SK-N-SH (cell line): ENCODE data around the gene KCNQ4. TPM values are rescaled to one million over a fixed set of nuclear protein-coding genes. Genes with fewer than 3 reads are reported as not detected.

ENCODE experiments used
- CTCF ChIA-PET: fragments of 300-600, 350-600 bp; formaldehyde crosslinking; extraction: SDS; loops from one replicate; lab custom pipeline; 2021; lab: Yijun Ruan, JAX
- POLR2A ChIA-PET: fragments of 350-600 bp; sonication (Branson Sonifier 250); formaldehyde crosslinking; extraction: SDS; loops from one replicate; lab custom pipeline; 2020; ENCODE audit warnings: antibody characterized with exemption, inconsistent platforms; lab: Yijun Ruan, JAX
- DNase-seq: peaks from one replicate; pipeline ENCODE4 v3.0.0; 2012
- H2AFZ ChIP-seq: fragments of 200-600 bp; sonication (generic); 2 replicates; pipeline ENCODE4 v1.8.1; 2016; ENCODE audit warnings: antibody characterized with exemption, mild to moderate bottlenecking, low read depth
- H3F3A ChIP-seq: fragments of 200-600 bp; sonication (generic); replicated peaks from 2 replicates; pipeline ENCODE3; 2016; ENCODE audit warnings: antibody characterized with exemption, mild to moderate bottlenecking; ENCODE audit not compliant: insufficient read depth
- H3K27ac ChIP-seq, 2 experiments: fragments of 200-500 bp in 1 of 2; fragments of 200-600 bp in 1 of 2; sonication (Bioruptor generic) in 1 of 2; sonication (generic), shearing (Covaris generic) in 1 of 2; 2 replicates each; pipeline versions ENCODE4 v1.5.1 to v1.6.1; 2014 to 2016; ENCODE audit warnings: low read depth in 2 of 2, inconsistent platforms in 1 of 2, low read length in 1 of 2, mild to moderate bottlenecking in 1 of 2, mixed read lengths in 1 of 2
- H3K27me3 ChIP-seq: fragments of 200-600 bp; sonication (generic), shearing (Covaris generic); 2 replicates; pipeline ENCODE4 v1.6.1; 2016; ENCODE audit warnings: mixed run types; ENCODE audit not compliant: insufficient read depth
- H3K36me3 ChIP-seq, 2 experiments: fragments of 200-500 bp in 1 of 2; fragments of 200-600 bp in 1 of 2; sonication (Bioruptor generic) in 1 of 2; sonication (generic) in 1 of 2; replicated peaks in 1 of 2; 2 replicates each; pipeline versions ENCODE3 to v1.5.1; 2014 to 2016; ENCODE audit warnings: low read length in 1 of 2, mild to moderate bottlenecking in 1 of 2; ENCODE audit not compliant: insufficient read depth in 2 of 2, control insufficient read depth in 1 of 2
- H3K4me1 ChIP-seq, 2 experiments: fragments of 200-500 bp in 1 of 2; fragments of 200-600 bp in 1 of 2; sonication (Bioruptor generic) in 1 of 2; sonication (generic), shearing (Covaris generic) in 1 of 2; 2 replicates each; pipeline versions ENCODE4 v1.5.1 to v1.6.1; 2014 to 2016; ENCODE audit warnings: low read depth in 1 of 2, low read length in 1 of 2, mixed run types in 1 of 2; ENCODE audit not compliant: insufficient read depth in 2 of 2, control insufficient read depth in 1 of 2
- H3K4me2 ChIP-seq: fragments of 200-600 bp; sonication (generic), shearing (Covaris generic); 2 replicates; pipeline ENCODE4 v1.6.1; 2017; ENCODE audit warnings: mixed run types
- H3K4me3 ChIP-seq, 2 experiments: fragments of 200-500 bp in 1 of 2; fragments of 200-600 bp in 1 of 2; sonication (Bioruptor generic) in 1 of 2; sonication (generic), shearing (Covaris generic) in 1 of 2; 2 replicates each; pipeline versions ENCODE4 v1.5.1 to v1.8.1; 2014 to 2016; ENCODE audit warnings: low read depth in 2 of 2, inconsistent platforms in 1 of 2, low read length in 1 of 2, mild to moderate bottlenecking in 1 of 2, mixed read lengths in 1 of 2, moderate library complexity in 1 of 2
- H3K79me2 ChIP-seq: fragments of 200-600 bp; sonication (generic); 2 replicates; pipeline ENCODE4 v1.8.1; 2017; ENCODE audit warnings: mild to moderate bottlenecking; ENCODE audit not compliant: insufficient read depth
- H3K9ac ChIP-seq: fragments of 200-600 bp; sonication (generic); 2 replicates; pipeline ENCODE4 v1.6.1; 2017; ENCODE audit warnings: mixed run types
- H3K9me2 ChIP-seq: fragments of 200-600 bp; sonication (generic); 2 replicates; pipeline ENCODE4 v1.6.1; 2017; ENCODE audit warnings: mixed run types
- H3K9me3 ChIP-seq: fragments of 200-600 bp; sonication (generic); 2 replicates; pipeline ENCODE4 v1.6.1; 2017; ENCODE audit warnings: mixed run types, mild to moderate bottlenecking, moderate library complexity
- H4K20me1 ChIP-seq: fragments of 200-600 bp; sonication (generic); 2 replicates; pipeline ENCODE4 v1.6.1; 2017; ENCODE audit warnings: mild to moderate bottlenecking, mixed run types; ENCODE audit not compliant: insufficient read depth
- ELF1 ChIP-seq: IDR thresholded peaks from 2 replicates; pipeline ENCODE4 v1.4.0; 2012
- EZH2phosphoT487 ChIP-seq: fragments of 200-600 bp; sonication (generic); IDR thresholded peaks from 2 replicates; pipeline ENCODE4 v1.6.1; 2017; ENCODE audit warnings: low read depth, mixed run types, mild to moderate bottlenecking, antibody characterized with exemption, moderate library complexity, borderline replicate concordance
- FOSL2 ChIP-seq: IDR thresholded peaks from 2 replicates; pipeline ENCODE4 v1.4.0; 2012; ENCODE audit warnings: low read depth, mild to moderate bottlenecking, moderate library complexity, borderline replicate concordance
- GATA2 ChIP-seq: sonication (generic); formaldehyde crosslinking; IDR thresholded peaks from 2 replicates; pipeline ENCODE4 v1.5.0; 2020; ENCODE audit warnings: mild to moderate bottlenecking, missing genetic modification reagents
- JUND ChIP-seq: IDR thresholded peaks from 2 replicates; pipeline ENCODE4 v1.4.0; 2012
- MAX ChIP-seq: IDR thresholded peaks from 2 replicates; pipeline ENCODE4 v1.4.0; 2012; ENCODE audit warnings: low read depth
- MXI1 ChIP-seq: IDR thresholded peaks from 2 replicates; pipeline ENCODE4 v1.6.1; 2012; ENCODE audit warnings: mild to moderate bottlenecking, low read depth, low read length, improper control_type of control experiment
- NFIC ChIP-seq: IDR thresholded peaks from 2 replicates; pipeline ENCODE4 v1.4.0; 2012; ENCODE audit warnings: borderline replicate concordance
- RAD21 ChIP-seq: IDR thresholded peaks from 2 replicates; pipeline ENCODE4 v1.6.1; 2012; ENCODE audit warnings: mild to moderate bottlenecking, low read length
- RFX5 ChIP-seq: IDR thresholded peaks from 2 replicates; pipeline ENCODE4 v1.6.1; 2012; ENCODE audit warnings: mild to moderate bottlenecking, improper control_type of control experiment, low read length
- RXRA ChIP-seq: IDR thresholded peaks from 2 replicates; pipeline ENCODE4 v1.4.0; 2012; ENCODE audit warnings: low read depth, mild to moderate bottlenecking, borderline replicate concordance
- SIN3A ChIP-seq: IDR thresholded peaks from 2 replicates; pipeline ENCODE4 v1.6.1; 2012; ENCODE audit warnings: low read depth, mild to moderate bottlenecking, low read length, moderate library complexity, borderline replicate concordance
- TAF1 ChIP-seq: IDR thresholded peaks from 2 replicates; pipeline ENCODE4 v1.6.1; 2012; ENCODE audit warnings: low read depth, mild to moderate bottlenecking, low read length, moderate library complexity, borderline replicate concordance
- TEAD4 ChIP-seq: IDR thresholded peaks from 2 replicates; pipeline ENCODE4 v1.4.0; 2012; ENCODE audit warnings: mild to moderate bottlenecking, borderline replicate concordance; ENCODE audit not compliant: insufficient read depth
- ZBTB33 ChIP-seq: IDR thresholded peaks from 2 replicates; pipeline ENCODE4 v1.4.0; 2012; ENCODE audit warnings: low read depth, borderline replicate concordance
- WGBS: methylation state at CpG from one replicate; pipeline ENCODE4 v1.1.6; 2017; ENCODE audit warnings: low lambda C conversion rate; 5-methylcytosine and 5-hydroxymethylcytosine counted together
- polyA plus RNA-seq, 3 experiments: library from polyadenylated mRNA; depleted of rRNA; stranded (reverse); fragments of >200 nt; gene quantifications; 2 replicates each; pipeline ENCODE4 v1.2.3, GENCODE V29; 2012
- TF ChIP-seq, protein P1 (sequence below): fragments of 150-350 bp; IDR thresholded peaks from 2 replicates; pipeline ENCODE4 v1.6.1; 2017; ENCODE audit warnings: antibody characterized with exemption, low read length, low read depth, borderline replicate concordance

The KCNQ4 gene
- polyA plus RNA-seq, 1 of the 3 experiments (the other 2 are of a cell fraction), result 0.15 TPM

DNA sequence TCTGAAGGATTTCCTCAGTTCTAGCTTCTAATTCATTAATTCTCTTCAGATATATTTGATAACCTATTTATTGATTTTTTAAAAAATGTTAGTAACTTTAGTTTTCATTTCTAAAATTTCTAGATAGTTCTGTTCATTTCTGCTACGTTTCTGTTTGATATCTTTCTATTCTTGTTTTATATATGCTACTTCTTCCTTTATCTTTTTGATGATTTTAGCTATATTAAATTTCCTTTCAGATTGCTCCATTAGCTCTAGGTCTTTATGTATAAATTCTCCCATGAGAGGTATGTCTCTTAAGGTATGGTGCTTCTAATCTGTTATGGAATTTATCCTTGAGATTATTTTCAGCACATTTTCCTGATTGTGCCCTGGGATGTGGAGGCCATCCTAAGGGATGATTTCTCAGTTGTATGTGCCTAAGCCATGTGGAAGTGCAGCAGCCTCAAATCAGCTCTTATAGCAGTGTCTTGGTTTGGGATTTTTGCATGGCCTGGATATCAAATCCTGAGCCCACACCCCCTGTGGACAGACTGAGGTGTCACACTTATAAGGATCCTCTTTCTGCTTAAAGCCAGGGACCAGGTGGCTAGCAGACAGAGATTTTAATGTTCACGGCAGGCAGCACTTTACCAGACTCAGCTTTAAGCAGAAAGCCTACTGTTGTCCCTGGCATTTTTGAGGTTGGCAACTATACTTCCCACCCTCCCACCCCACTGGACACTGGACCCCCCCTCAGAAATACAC, 6.2 kb upstream of the KCNQ4 start:
- ChIA-PET POLR2A (no interaction called here), CTCF (interaction anchor here (9.1 kb wide), 1 partner anchor 72 kb away, joined by 153 read pairs; no protein-coding TSS in a partner anchor)
- H3K9ac ChIP-seq, result no peak overlapping the region
- no peak for TF ChIP-seq MXI1
- TF ChIP-seq ZBTB33, result no peak
- TF ChIP-seq MAX, result no peak
- peaks cover 7% of the 10 kb centered on the region; the same call in 1 of the 2 replicates for H3K9me3 ChIP-seq
- no peaks in the 10 kb centered on the region for H3K27me3 ChIP-seq
- no peak overlapping the region for H3K4me2 ChIP-seq
- no peak overlapping the region for H3K27ac ChIP-seq
- H3K9me2 ChIP-seq, result no peaks in the 10 kb centered on the region
- peaks cover 0 to 3% of the 10 kb centered on the region in 2 experiments; a peak in 1 of 4 replicates for H3K4me1 ChIP-seq
- no peak overlapping the region for H3K4me3 ChIP-seq
- no peak overlapping the region for H2AFZ ChIP-seq
- 94% methylated on average over 2 of the region's 2 CpGs for WGBS
- H4K20me1 ChIP-seq, result no peaks in the 10 kb centered on the region
- no peaks in the 10 kb centered on the region for H3K79me2 ChIP-seq
- H3F3A ChIP-seq, result no peaks in the 10 kb centered on the region
- DNase-seq, result no peak
- H3K36me3 ChIP-seq, result peaks cover 4 to 27% of the 10 kb centered on the region in 2 experiments

- DNase-seq, result no peak
- CTCF ChIA-PET, result interaction anchor here (1.3 to 2.4 kb wide), 6 partner anchors 7 to 172 kb away, joined by 4 to 17 read pairs (median 6); no protein-coding TSS in a partner anchor
Observed at GRCh38 chr1:40780678-40781607, 2.6 kb upstream of the KCNQ4 start.

More at GRCh38 chr1:40780678-40781607, 2.6 kb upstream of the KCNQ4 start:
- POLR2A ChIA-PET, result no interaction called here
- WGBS, result 86% methylated on average over 7 of the region's 11 CpGs
- Histone ChIP-seq H3K4me2 (no peak overlapping the region), H3K27ac (no peak overlapping the region), H3K27me3 (no peaks in the 10 kb centered on the region), H3F3A (no peaks in the 10 kb centered on the region), H3K9ac (no peak overlapping the region)
- no peak for TF ChIP-seq GATA2 (CRISPR knock-in tag)
- no peak for TF ChIP-seq TAF1
- TF ChIP-seq SIN3A, result no peak
- TF ChIP-seq NFIC, result no peak
- TF ChIP-seq MAX, result no peak
- no peak for TF ChIP-seq RXRA
- no peak for TF ChIP-seq FOSL2
- no peak for TF ChIP-seq JUND
- TF ChIP-seq EZH2phosphoT487, result no peak
- no peak for TF ChIP-seq RFX5
- TF ChIP-seq, protein P1, sequence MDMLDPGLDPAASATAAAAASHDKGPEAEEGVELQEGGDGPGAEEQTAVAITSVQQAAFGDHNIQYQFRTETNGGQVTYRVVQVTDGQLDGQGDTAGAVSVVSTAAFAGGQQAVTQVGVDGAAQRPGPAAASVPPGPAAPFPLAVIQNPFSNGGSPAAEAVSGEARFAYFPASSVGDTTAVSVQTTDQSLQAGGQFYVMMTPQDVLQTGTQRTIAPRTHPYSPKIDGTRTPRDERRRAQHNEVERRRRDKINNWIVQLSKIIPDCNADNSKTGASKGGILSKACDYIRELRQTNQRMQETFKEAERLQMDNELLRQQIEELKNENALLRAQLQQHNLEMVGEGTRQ, result no peak
- TF ChIP-seq RAD21, result no peak
- no peak for TF ChIP-seq ELF1
- no peak for TF ChIP-seq TEAD4
- TF ChIP-seq, all 33 proteins: peak for 0
- Histone ChIP-seq H4K20me1 (no peaks in the 10 kb centered on the region), H2AFZ (no peak overlapping the region), H3K79me2 (no peaks in the 10 kb centered on the region), H3K4me1 (peaks cover 0 to 7% of the 10 kb centered on the region in 2 experiments; a peak in 1 of 4 replicates), H3K36me3 (peaks cover 4 to 16% of the 10 kb centered on the region in 2 experiments), H3K9me3 (peaks cover 7% of the 10 kb centered on the region; the same call in 1 of the 2 replicates), H3K9me2 (no peaks in the 10 kb centered on the region), H3K4me3 (no peak overlapping the region)
